ENCODE results near the gene VIT.
"Not testable (repeated sequence)": the region's sequence is repeated elsewhere in the genome, so short reads cannot be mapped to it uniquely, and the experiment has no call there.

The VIT gene

DNA sequence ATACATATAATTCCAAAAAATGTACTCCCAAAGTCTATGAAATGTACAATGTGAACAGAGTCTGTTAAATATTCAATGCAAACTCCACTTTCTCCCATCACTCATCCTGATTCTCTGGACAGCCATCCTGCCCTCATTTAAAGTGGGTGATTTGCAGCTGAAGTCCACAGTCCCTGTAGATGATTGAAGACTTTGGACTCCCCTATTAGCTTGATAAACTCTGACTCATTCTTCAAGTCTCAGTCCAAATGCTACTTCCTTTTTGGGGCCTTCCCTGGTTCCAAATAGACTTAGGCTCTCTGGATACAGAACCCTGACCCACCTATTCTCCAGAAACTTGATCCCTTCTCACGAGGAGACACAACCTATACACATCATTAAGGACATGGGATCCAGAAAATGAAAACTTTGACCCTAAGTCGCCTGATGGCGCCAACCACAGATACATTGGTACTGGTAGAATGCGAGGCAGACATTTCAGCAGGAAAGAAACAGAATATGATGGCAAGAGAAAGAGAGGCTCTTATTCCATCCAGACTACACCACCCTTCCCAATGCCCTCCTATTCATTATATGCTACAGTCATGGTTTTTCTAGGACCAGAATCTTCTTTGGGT, 122.7 kb downstream of the VIT start:
- no peak for DNase-seq
- in situ Hi-C loops (cut with HindIII; ENCODE audit: low pct_ligation_motif_present, low pct_unique_long_range_greater_than_20kb, low sequenced_read_pairs) = no loop called here

- DNase-seq = no peak
- in situ Hi-C loops (cut with HindIII; ENCODE audit: low pct_ligation_motif_present, low pct_unique_long_range_greater_than_20kb, low sequenced_read_pairs) = no loop called here
Measured at GRCh38 chr2:36820942-36821605, 124.6 kb downstream of the VIT start.

DNA sequence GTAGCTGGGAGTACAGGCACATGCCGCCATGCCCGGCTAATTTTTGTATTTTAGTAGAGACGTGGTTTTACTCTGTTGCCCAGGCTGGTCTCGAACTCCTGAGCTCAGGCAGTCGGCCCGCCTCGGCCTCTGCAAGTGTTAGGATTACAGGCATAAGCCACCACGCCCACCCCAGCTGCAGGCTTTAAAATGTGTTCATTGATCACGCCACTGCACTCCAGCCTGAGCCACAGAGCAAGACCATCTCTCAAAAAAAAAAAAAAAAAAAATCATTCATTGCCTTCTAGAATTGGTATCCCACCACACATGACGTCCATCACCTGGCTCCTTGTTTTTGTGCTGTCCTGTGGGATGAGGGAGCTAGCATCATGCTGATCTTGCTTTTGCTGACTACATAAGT, 127.4 kb downstream of the VIT start:
- no peak for DNase-seq
- in situ Hi-C loops (cut with HindIII; ENCODE audit: low pct_ligation_motif_present, low pct_unique_long_range_greater_than_20kb, low sequenced_read_pairs) = no loop called here

DNA sequence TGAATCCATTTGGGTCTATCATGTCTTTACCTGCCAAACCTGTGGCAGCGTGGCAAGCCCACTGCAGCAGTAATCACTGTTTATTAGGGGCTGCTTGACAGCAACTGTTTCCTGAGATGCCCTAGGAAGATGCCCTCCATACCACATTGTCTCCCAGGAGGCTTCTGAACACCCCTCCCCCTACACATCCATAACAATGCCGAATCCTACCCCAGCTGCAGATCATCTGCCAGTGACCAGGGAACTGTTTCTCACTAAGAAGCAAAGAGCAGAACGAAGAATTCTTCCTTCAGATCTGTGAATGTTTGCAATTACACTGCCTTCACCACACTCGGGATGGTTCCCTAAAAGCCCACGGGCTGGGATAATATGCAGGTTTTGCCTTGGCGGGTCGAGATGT, 127.8 kb downstream of the VIT start:
- in situ Hi-C loops (cut with HindIII; ENCODE audit: low pct_ligation_motif_present, low pct_unique_long_range_greater_than_20kb, low sequenced_read_pairs) = no loop called here
- DNase-seq = no peak

GRCh38 chr2:36824683-36825082, 128.2 kb downstream of the VIT start:
- in situ Hi-C loops (cut with HindIII; ENCODE audit: low pct_ligation_motif_present, low pct_unique_long_range_greater_than_20kb, low sequenced_read_pairs); DNase-seq: not testable (repeated sequence)

GRCh38 chr2:36831185-36831584, 134.7 kb downstream of the VIT start:
- in situ Hi-C loops (cut with HindIII; ENCODE audit: low pct_ligation_motif_present, low pct_unique_long_range_greater_than_20kb, low sequenced_read_pairs) = no loop called here

DNA sequence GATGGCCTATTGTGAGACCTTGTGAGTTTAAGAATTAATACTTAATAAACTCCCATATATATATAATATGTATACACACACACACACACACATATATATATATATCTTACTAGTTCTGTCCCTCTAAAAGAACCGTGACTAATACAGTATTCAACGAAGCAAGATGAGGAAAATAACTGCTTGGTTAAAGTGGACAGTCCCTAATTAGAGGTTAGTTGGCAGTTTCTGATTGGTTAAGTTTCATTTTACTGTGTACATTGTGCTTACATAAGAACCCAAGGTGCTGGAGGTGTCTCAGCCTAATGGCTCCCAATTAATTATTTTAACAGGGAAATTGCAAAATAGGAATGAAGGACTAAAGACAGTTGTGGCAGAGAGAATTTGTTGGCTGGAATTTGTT, 137.7 kb downstream of the VIT start:
- in situ Hi-C loops (cut with HindIII; ENCODE audit: low pct_ligation_motif_present, low pct_unique_long_range_greater_than_20kb, low sequenced_read_pairs) = no loop called here
- DNase-seq = no peak

More at GRCh38 chr2:36831185-36831584, 134.7 kb downstream of the VIT start:
- DNase-seq = no peak

GRCh38 chr2:36834731-36835524, 138.4 kb downstream of the VIT start:
- no peak for DNase-seq
- in situ Hi-C loops (cut with HindIII; ENCODE audit: low pct_ligation_motif_present, low pct_unique_long_range_greater_than_20kb, low sequenced_read_pairs) = no loop called here

DNA sequence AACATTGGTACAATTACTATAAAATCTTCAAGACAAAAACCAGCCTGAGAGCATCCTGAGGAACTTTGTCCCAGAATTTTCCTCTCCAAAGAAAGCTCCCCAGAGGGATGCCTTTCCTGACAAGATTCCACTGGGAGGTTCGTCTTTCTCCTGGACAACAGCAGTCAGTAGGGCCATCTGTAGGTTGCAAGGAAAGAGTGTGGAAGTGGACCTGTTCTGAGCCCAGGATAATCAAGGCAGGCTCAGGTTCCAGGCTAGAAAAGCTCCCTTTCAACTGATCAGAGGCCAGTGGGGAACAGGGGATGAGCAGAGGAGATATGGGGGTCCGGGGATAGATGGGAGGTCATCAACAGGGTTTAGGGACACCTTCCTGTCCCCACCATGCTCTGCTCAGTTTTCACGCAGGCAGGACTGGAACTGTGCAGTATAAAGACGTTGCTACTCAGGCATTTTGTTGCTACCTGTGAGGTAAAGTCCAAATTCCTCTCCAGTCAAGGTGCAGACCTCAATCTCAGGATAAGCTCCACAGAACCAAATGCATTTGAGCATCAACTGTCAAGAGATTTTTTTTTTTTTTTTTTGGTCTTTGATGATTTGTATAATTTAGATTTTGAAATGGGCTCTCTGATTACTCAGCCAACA, 143.6 kb downstream of the VIT start:
- in situ Hi-C loops (cut with HindIII; ENCODE audit: low pct_ligation_motif_present, low pct_unique_long_range_greater_than_20kb, low sequenced_read_pairs) = no loop called here
- no peak for DNase-seq

- in situ Hi-C loops (cut with HindIII; ENCODE audit: low pct_ligation_motif_present, low pct_unique_long_range_greater_than_20kb, low sequenced_read_pairs) = no loop called here
- no peak for DNase-seq
Measured at GRCh38 chr2:36843838-36844237, 147.3 kb downstream of the VIT start.

GRCh38 chr2:36849265-36849664, 152.8 kb downstream of the VIT start:
- no peak for DNase-seq
- in situ Hi-C loops (cut with HindIII; ENCODE audit: low pct_ligation_motif_present, low pct_unique_long_range_greater_than_20kb, low sequenced_read_pairs) = no loop called here

DNA sequence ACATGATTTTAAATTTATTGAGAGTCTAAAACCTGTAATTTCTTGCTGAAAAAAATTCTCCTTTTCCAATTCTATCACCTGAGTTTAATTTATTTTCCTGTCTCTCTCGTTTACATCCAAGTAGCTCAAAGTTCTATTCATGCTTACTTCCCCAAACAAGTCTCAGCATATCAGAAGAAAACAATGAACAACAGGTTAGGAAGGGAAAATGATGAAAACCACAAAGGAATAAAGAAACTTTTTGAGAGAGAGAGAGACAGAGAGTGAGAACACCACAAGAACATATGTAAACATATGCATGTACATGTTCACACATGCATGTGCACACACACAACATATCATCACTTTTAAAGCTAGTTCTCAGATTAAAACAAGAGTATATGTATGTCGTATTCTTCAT, 157.7 kb downstream of the VIT start:
- in situ Hi-C loops (cut with HindIII; ENCODE audit: low pct_ligation_motif_present, low pct_unique_long_range_greater_than_20kb, low sequenced_read_pairs) = no loop called here
- no peak for DNase-seq

GRCh38 chr2:36855429-36855828, 158.9 kb downstream of the VIT start:
- in situ Hi-C loops (cut with HindIII; ENCODE audit: low pct_ligation_motif_present, low pct_unique_long_range_greater_than_20kb, low sequenced_read_pairs) = no loop called here
- DNase-seq = no peak

- in situ Hi-C loops (cut with HindIII; ENCODE audit: low pct_ligation_motif_present, low pct_unique_long_range_greater_than_20kb, low sequenced_read_pairs) = no loop called here
- DNase-seq = no peak
Measured at GRCh38 chr2:36857713-36858112, 161.2 kb downstream of the VIT start.

- DNase-seq = no peak
- in situ Hi-C loops (cut with HindIII; ENCODE audit: low pct_ligation_motif_present, low pct_unique_long_range_greater_than_20kb, low sequenced_read_pairs) = no loop called here
Measured at GRCh38 chr2:36858551-36859365, 162.3 kb downstream of the VIT start.

GRCh38 chr2:36859366-36859792, 162.9 kb downstream of the VIT start:
- DNase-seq = no peak
- in situ Hi-C loops (cut with HindIII; ENCODE audit: low pct_ligation_motif_present, low pct_unique_long_range_greater_than_20kb, low sequenced_read_pairs) = no loop called here

DNA sequence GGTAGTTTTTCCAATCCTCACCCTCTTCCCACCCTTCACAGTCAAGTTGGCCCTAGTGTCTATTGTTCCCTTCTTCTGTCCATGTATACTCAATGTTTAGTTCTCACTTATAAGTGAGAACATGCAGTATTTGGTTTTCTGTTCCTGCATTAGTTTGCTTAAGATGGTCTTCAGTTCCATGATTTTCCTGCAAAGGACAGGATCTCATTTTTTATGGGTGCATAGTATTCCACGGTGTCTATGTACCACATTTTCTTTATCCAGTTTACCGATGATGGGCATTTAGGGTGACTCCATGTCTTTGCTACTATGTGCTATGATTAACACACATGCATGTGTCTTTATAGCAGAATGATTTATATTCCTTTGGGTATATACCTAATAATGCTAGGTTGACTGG, 165.4 kb downstream of the VIT start:
- no peak for DNase-seq
- in situ Hi-C loops (cut with HindIII; ENCODE audit: low pct_ligation_motif_present, low pct_unique_long_range_greater_than_20kb, low sequenced_read_pairs) = no loop called here
